Transverse colon (tissue), 4 donors: ENCODE measurements around the gene DPH6.

Experiments used
- CTCF ChIP-seq, 5 experiments: fragments of 200-600 bp in 3 of 5; fragments of 450-650 bp in 2 of 5; sonication (generic) in 3 of 5; IDR thresholded peaks; 1 replicate in 2 of 5; 2 replicates in 3 of 5; pipeline ENCODE4 v1.5.1; 2016 to 2017; ENCODE audit warnings: antibody characterized with exemption in 5 of 5, inconsistent platforms in 3 of 5, mild to moderate bottlenecking in 2 of 5, moderate library complexity in 1 of 5
- EP300 ChIP-seq: sonication (generic); formaldehyde crosslinking; IDR thresholded peaks from one replicate; pipeline ENCODE4 v1.6.1; 2017; ENCODE audit warnings: antibody characterized with exemption, low read depth
- POLR2A ChIP-seq: fragments of 450-650 bp; IDR thresholded peaks from one replicate; pipeline ENCODE4 v1.6.1; 2016; ENCODE audit warnings: antibody characterized with exemption, mild to moderate bottlenecking, moderate library complexity
- POLR2AphosphoS5 ChIP-seq, 3 donors: sonication (generic); formaldehyde crosslinking; IDR thresholded peaks; one replicate each; pipeline ENCODE4 v1.6.1; 2016; ENCODE audit warnings: antibody characterized with exemption in 3 of 3

- TF ChIP-seq CTCF (IDR thresholded peaks at IDR 0.05) (no peak), EP300 (no peak), POLR2AphosphoS5 (IDR thresholded peaks at IDR 0.05) (no peak), POLR2A (no peak)
Observed at GRCh38 chr15:35351059-35351458, 194.9 kb downstream of the DPH6 start.
